Measurements from ENCODE around the gene HCFC1. TPM values are rescaled to one million over a fixed set of nuclear protein-coding genes. Genes with fewer than 3 reads are reported as not detected.

HCFC1 gene
- total and polyA plus RNA-seq, 9 of the 15 experiments (the other 6 are each of a cell fraction or from before 2014, with no cell fraction given) = 2.8 to 133 (median 17.1) TPM

DNA sequence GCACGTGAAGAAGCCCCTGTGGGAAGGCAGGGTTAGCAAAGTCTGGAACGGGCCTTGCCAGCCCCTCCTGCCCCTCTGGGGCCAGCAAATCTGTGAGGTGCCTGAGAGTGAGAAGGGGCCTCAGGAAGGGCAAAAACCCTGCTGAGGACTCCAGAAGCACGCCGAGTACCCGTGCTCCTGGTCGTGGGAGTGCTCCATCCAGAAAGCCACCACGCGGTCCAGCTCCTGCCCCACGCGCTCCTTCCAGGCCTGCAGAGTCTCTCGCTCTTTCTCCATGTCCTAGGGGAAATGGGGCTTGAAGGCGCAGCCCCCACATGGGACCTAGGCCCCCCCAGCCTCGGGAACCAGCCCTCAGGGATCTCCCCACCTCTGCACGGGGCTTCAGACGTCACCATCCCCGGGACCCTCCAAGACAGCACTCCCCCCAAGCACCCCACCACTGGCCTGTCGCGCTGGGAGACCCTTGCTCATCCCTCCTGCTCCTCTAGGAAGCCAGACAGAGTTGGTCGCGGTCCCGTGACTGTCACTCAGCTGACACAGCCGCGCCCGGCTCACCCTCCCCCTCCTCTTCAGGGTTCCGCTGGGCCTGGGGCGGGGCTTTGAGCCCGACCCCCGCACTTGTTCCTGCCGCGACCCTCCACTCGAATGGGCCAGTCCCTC, 27.3 kb downstream of the HCFC1 start, which contains the start of gene RENBP (continued):
- TF ChIP-seq, protein P1, sequence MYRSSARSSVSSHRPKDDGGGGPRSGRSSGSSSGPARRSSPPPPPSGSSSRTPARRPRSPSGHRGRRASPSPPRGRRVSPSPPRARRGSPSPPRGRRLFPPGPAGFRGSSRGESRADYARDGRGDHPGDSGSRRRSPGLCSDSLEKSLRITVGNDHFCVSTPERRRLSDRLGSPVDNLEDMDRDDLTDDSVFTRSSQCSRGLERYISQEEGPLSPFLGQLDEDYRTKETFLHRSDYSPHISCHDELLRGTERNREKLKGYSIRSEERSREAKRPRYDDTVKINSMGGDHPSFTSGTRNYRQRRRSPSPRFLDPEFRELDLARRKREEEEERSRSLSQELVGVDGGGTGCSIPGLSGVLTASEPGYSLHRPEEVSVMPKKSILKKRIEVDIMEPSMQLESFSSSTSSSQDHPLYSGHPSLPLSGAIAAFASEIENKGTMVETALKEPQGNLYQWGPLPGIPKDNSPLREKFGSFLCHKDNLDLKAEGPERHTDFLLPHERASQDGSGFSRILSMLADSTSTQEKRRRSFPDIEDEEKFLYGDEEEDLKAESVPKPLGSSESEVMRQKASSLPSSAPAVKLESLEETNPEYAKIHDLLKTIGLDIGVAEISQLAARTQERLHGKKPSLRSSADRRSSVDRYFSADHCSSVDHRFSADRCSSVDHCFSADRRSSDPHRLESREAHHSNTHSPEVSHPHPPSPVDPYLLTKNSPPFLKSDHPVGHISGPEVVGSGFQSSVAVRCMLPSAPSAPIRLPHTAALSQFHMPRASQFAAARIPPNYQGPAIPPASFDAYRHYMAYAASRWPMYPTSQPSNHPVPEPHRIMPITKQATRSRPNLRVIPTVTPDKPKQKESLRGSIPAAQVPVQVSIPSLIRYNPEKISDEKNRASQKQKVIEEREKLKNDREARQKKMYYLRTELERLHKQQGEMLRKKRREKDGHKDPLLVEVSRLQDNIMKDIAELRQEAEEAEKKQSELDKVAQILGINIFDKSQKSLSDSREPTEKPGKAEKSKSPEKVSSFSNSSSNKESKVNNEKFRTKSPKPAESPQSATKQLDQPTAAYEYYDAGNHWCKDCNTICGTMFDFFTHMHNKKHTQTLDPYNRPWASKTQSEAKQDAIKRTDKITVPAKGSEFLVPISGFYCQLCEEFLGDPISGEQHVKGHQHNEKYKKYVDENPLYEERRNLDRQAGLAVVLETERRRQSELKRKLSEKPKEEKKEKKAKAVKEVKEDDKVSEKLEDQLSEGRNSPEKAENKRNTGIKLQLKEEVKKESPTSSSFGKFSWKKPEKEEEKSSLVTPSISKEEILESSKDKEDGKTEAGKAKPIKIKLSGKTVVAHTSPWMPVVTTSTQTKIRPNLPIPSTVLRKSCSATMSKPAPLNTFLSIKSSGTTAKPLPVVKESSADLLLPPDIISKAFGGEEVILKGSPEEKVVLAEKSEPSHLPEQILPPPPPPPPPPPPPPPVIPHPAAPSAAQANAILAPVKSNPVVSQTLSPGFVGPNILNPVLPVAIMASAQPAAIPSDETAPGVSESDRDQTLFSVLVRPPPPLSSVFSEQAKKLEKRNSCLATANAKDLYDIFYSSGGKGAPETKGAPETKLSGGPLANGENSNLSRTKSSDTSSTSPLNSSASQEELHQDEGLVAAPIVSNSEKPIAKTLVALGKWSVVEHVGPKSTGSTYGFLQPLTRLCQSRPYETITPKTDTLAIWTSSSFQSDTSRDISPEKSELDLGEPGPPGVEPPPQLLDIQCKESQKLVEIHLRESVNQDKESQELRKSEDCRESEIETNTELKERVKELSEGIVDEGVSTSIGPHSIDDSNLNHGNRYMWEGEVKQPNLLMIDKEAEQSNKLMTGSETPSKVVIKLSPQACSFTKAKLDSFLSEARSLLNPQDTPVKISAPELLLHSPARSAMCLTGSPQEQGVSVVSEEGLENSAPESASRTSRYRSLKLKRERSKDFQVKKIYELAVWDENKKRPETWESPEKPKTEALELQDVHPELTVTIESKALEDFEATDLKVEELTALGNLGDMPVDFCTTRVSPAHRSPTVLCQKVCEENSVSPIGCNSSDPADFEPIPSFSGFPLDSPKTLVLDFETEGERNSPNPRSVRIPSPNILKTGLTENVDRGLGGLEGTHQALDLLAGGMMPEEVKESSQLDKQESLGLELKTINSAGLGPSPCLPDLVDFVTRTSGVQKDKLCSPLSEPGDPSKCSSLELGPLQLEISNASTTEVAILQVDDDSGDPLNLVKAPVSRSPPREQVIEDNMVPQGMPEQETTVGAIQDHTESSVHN (IDR thresholded peaks at IDR 0.05; ENCODE audit: borderline replicate concordance in 1 of 2, low read depth in 1 of 2) = no peak
- TF ChIP-seq RAD51 (IDR thresholded peaks at IDR 0.05; ENCODE audit: borderline replicate concordance, low read depth) (peak; percentile 83), ZNF263 (CRISPR knock-in tag; IDR thresholded peaks at IDR 0.05; ENCODE audit: borderline replicate concordance) (peak; percentile 96), HDAC1 (IDR thresholded peaks at IDR 0.05) (peak in 1 of 2 experiments; percentile 48; a peak in 1 of 4 replicates)
- TF ChIP-seq, protein P2, sequence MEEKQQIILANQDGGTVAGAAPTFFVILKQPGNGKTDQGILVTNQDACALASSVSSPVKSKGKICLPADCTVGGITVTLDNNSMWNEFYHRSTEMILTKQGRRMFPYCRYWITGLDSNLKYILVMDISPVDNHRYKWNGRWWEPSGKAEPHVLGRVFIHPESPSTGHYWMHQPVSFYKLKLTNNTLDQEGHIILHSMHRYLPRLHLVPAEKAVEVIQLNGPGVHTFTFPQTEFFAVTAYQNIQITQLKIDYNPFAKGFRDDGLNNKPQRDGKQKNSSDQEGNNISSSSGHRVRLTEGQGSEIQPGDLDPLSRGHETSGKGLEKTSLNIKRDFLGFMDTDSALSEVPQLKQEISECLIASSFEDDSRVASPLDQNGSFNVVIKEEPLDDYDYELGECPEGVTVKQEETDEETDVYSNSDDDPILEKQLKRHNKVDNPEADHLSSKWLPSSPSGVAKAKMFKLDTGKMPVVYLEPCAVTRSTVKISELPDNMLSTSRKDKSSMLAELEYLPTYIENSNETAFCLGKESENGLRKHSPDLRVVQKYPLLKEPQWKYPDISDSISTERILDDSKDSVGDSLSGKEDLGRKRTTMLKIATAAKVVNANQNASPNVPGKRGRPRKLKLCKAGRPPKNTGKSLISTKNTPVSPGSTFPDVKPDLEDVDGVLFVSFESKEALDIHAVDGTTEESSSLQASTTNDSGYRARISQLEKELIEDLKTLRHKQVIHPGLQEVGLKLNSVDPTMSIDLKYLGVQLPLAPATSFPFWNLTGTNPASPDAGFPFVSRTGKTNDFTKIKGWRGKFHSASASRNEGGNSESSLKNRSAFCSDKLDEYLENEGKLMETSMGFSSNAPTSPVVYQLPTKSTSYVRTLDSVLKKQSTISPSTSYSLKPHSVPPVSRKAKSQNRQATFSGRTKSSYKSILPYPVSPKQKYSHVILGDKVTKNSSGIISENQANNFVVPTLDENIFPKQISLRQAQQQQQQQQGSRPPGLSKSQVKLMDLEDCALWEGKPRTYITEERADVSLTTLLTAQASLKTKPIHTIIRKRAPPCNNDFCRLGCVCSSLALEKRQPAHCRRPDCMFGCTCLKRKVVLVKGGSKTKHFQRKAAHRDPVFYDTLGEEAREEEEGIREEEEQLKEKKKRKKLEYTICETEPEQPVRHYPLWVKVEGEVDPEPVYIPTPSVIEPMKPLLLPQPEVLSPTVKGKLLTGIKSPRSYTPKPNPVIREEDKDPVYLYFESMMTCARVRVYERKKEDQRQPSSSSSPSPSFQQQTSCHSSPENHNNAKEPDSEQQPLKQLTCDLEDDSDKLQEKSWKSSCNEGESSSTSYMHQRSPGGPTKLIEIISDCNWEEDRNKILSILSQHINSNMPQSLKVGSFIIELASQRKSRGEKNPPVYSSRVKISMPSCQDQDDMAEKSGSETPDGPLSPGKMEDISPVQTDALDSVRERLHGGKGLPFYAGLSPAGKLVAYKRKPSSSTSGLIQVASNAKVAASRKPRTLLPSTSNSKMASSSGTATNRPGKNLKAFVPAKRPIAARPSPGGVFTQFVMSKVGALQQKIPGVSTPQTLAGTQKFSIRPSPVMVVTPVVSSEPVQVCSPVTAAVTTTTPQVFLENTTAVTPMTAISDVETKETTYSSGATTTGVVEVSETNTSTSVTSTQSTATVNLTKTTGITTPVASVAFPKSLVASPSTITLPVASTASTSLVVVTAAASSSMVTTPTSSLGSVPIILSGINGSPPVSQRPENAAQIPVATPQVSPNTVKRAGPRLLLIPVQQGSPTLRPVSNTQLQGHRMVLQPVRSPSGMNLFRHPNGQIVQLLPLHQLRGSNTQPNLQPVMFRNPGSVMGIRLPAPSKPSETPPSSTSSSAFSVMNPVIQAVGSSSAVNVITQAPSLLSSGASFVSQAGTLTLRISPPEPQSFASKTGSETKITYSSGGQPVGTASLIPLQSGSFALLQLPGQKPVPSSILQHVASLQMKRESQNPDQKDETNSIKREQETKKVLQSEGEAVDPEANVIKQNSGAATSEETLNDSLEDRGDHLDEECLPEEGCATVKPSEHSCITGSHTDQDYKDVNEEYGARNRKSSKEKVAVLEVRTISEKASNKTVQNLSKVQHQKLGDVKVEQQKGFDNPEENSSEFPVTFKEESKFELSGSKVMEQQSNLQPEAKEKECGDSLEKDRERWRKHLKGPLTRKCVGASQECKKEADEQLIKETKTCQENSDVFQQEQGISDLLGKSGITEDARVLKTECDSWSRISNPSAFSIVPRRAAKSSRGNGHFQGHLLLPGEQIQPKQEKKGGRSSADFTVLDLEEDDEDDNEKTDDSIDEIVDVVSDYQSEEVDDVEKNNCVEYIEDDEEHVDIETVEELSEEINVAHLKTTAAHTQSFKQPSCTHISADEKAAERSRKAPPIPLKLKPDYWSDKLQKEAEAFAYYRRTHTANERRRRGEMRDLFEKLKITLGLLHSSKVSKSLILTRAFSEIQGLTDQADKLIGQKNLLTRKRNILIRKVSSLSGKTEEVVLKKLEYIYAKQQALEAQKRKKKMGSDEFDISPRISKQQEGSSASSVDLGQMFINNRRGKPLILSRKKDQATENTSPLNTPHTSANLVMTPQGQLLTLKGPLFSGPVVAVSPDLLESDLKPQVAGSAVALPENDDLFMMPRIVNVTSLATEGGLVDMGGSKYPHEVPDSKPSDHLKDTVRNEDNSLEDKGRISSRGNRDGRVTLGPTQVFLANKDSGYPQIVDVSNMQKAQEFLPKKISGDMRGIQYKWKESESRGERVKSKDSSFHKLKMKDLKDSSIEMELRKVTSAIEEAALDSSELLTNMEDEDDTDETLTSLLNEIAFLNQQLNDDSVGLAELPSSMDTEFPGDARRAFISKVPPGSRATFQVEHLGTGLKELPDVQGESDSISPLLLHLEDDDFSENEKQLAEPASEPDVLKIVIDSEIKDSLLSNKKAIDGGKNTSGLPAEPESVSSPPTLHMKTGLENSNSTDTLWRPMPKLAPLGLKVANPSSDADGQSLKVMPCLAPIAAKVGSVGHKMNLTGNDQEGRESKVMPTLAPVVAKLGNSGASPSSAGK (IDR thresholded peaks at IDR 0.05) = peak; percentile 46
